AG10803 (cell line): ENCODE measurements around the gene MRPL9.
"Not testable (repeated sequence)": the region's sequence is repeated elsewhere in the genome, so short reads cannot be mapped to it uniquely, and the experiment has no call there.

Source experiments
- DNase-seq: peaks from one replicate; pipeline ENCODE4 v3.0.0; 2010; ENCODE audit warnings: low read depth
- H3K4me3 ChIP-seq: 2 replicates; pipeline ENCODE4 v1.5.1; 2011; ENCODE audit warnings: mild to moderate bottlenecking, low read length, control low read depth
- TF ChIP-seq, protein P1 (sequence below): conservative IDR thresholded peaks from 2 replicates; pipeline ENCODE4 v1.5.1; 2011; ENCODE audit warnings: mild to moderate bottlenecking, low read length, control low read depth, inconsistent platforms

The MRPL9 gene

DNA sequence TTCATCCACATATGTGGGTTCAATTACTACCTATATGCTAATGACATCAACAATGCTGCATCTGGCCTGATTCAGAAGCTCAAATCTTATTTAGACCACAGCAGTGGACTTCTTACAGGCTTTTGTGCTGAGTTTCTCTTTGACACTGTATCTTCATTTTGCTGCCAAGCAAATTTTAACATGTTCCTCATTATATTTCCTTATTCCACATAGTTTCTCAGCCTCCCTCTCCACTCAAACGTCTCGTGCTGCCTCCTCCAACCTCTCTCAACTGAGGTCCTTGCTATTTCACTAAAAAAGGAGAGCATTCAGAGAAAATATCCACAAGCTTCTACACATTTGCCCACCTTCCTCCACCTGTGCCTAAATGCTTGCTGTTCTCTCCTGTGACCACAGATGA is 20.5 kb upstream of the MRPL9 start:
- TF ChIP-seq, protein P1, sequence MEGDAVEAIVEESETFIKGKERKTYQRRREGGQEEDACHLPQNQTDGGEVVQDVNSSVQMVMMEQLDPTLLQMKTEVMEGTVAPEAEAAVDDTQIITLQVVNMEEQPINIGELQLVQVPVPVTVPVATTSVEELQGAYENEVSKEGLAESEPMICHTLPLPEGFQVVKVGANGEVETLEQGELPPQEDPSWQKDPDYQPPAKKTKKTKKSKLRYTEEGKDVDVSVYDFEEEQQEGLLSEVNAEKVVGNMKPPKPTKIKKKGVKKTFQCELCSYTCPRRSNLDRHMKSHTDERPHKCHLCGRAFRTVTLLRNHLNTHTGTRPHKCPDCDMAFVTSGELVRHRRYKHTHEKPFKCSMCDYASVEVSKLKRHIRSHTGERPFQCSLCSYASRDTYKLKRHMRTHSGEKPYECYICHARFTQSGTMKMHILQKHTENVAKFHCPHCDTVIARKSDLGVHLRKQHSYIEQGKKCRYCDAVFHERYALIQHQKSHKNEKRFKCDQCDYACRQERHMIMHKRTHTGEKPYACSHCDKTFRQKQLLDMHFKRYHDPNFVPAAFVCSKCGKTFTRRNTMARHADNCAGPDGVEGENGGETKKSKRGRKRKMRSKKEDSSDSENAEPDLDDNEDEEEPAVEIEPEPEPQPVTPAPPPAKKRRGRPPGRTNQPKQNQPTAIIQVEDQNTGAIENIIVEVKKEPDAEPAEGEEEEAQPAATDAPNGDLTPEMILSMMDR: no peak
- no peak overlapping the region for H3K4me3 ChIP-seq
- no peak for DNase-seq

DNA sequence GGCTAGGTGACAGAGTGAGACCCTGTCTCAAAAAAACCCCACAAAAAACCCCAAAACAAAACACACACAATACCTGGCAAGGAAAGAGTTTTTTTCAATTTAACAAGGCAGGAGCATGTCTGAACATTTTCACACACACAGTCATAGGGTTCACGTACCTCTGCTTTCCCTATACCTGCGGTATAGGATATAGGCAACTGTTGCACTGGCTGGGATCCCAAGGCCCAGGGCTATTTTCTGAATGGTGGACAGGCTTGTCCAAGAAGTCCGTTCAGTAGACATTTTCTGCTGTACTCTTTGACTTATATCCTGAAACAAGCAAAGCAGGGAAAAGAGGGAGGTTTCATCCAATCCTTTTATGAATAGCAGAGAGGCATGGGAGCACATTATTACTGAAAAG is 19.4 kb upstream of the MRPL9 start:
- H3K4me3 ChIP-seq: no peak overlapping the region
- no peak for DNase-seq
- TF ChIP-seq, protein P1: no peak

DNA sequence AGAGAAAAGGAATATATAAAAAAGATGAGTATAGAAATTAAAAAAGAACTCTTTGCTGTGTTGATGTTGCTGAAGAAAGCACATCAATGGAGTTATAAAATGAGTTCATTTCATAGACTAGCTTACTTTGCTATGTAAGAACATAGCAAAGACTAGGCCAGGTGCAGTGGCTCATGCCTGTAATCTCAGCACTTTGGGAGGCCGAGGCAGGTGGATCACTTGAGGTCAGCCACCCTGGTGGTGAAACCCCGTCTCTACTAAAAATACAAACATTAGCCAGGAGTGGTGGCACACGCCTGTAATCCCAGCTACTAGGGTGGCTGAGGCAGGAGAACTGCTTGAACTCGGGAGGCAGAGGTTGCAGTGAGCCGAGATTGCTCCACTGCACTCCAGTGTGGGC is 18.7 kb upstream of the MRPL9 start:
- not testable (repeated sequence) for H3K4me3 ChIP-seq, DNase-seq

DNA sequence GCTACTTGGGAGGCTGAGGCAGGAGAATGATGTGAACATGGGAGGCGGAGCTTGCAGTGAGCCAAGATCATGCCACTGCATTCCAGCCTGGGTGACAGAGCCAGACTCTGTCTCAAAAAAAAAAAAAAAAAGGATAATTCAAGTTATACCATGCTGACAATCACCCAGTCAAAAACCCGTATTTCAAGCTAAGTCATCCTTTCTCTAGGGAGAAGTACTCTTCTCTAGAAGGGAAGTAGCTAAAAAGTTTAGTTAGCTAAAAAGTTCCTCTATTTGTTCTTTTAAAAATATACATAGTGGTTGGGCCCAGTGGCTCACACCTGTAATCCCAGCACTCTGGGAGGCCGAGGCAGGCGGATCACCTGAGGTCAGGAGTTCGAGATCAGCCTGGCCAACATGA is 17.4 kb upstream of the MRPL9 start:
- H3K4me3 ChIP-seq, DNase-seq: not testable (repeated sequence)

DNA sequence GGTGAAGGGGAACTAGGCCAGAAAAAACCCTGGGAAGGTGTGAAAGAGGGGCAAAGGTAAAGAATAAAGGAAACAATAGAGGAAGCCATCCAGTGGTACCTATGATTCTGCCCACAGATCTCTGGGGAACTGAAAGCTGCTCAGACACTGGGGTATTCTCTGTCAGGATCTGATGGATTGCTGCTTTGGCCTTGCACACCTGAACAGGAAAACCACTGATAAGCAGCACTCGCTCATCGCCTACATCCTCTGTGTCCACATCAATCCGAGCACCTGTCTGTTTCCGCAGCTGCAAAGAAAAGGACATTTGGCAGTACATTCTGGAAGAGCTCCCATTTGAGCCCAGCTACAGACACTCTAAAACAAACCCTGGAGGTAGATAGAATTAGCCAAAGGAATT is 16.6 kb upstream of the MRPL9 start:
- no peak overlapping the region for H3K4me3 ChIP-seq
- TF ChIP-seq, protein P1: no peak
- no peak for DNase-seq

DNA sequence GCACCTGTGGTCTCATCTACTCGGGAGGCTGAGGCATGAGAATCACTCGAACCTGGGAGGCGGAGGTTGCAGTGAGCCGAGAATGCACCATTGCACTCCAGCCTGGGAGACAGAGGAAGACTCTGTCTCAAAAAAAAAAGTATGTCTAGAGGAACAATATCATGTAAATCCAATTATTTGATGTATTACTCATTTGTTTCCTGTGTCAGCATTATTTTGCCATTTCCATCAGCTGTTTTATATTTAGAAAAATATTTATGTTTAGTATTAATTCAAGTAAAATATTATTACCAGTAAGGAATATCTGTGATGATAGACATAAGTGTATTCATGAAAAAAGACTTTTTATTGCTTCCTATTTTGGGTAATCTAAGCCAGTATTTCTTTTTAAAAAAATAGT is 14.0 kb upstream of the MRPL9 start:
- DNase-seq: no peak
- TF ChIP-seq, protein P1: no peak
- H3K4me3 ChIP-seq: no peak overlapping the region

DNA sequence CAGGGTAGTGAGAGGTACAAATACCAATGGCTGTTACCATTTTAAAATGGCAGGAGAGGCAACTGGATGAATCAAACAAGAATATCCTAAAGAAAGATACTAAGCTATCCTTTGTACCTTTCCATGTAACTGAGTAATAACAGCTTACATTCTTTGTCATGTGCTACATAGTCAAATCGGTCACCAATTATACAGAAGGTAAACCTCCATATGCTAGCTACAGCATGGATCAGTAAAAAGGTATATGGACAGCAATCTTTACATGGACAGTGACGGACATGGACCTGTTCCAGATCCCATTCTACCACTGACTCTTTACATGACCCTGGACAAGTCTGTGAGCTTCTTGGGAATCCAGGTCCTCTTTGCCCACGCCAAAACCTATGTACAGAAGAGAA is 13.4 kb upstream of the MRPL9 start:
- H3K4me3 ChIP-seq: no peak overlapping the region
- TF ChIP-seq, protein P1: no peak
- no peak for DNase-seq

DNA sequence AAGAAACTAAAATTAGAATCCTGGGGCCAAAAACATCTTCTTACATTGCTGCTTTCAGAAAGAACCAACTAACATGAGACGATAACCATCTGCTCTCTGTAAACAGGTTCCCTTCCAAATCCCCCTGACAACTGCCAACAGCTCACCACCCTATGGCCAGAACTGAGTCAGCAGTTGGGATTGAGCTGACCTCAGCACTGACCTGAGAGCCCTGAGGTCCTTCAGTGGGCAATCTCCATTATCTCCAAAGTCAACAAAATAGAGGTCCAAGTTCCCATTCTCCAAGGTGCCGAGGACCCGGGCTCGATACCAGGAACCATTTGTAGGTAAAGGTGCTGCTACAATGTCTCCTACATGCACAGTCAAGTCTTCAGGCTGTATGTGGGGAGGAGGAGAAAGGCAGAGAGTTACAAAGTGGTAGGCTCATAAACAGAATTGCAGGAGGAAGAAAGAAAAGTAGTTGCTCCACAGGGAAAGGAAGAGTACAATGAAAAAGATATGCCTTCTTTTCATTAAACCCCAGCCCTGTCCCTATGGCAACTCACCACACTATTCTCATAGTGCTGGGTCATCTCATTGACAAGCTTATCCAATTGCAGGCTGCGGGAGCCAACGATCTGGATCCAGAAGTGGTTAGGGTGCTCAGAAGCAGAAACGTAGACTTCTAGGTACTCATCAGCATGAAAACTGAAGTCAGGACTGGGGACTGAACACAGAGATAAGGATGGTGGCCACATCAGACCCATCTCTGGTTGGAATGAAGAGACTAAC is 12.8 kb upstream of the MRPL9 start:
- no peak overlapping the region for H3K4me3 ChIP-seq
- TF ChIP-seq, protein P1: no peak
- DNase-seq: no peak
